Measurements from ENCODE around the gene EMC10.

Gene EMC10

DNA sequence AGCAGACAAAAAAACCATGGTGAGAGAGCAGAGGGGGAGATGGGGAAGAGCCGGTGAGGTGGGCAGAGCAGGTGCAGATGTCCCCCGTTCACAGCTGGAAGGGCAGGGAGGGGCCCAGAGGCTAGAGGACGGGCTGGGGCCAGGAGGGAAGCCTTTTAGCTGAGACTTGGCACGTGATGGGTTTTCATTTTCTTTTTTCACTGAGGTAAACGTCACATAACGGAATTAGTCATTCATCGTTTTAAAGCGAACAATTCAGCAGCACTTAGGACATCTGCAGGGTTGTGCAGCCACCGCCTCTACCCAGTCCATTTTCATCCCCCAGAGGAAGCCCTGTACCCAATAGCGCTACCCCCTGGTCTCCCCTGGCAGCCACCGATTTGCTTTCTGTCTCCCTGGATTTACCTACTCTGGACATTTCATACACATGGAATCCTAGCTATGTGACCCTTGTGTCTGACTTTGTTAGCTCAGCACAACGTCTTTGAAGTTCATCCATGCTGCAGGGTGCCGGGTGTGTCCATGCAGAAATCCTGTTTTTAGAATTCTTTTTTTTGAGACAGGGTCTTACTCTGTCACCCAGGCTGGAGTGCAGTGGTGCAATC is 16.0 kb upstream of the EMC10 start:
- H3K4me3 ChIP-seq (ENCODE audit: control insufficient read depth, low read depth, low read length): no peak overlapping the region

DNA sequence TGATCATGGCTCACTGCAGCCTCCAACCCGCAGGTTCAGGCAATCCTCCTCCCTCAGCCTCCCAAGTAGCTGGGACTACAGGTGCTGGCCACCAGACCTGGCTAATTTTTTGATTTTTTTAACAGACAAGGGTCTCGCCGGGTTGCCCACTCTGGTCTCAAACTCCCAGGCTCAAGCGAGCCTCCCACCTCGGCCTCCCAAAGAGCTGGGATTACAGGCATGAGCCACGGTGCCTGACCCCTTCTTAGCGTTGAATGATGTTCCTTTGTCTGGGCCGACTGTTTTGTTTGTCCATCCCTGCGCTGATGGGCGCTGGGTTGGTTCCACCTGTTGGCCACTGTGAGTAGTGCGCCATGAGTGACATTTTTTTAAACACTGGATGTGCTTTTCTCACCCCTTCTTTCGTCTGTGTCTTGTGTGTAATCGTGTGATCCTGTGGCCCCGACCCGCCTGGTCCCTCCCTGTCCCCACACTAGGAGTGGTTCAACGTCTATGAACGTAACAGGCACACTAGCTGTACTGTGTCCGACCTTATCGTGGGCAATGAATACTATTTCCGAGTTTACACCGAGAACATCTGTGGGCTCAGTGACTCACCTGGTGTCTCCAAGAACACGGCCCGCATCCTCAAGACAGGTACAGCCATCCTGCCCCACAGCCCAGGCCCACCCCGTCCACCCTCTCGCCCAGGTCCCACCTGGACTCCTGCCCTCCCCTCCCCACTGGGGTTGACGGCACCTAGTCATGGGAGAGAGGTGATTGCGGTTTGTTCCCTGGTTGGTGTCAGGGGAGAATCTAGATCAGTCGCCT is 15.0 kb upstream of the EMC10 start:
- TF ChIP-seq, protein P1, sequence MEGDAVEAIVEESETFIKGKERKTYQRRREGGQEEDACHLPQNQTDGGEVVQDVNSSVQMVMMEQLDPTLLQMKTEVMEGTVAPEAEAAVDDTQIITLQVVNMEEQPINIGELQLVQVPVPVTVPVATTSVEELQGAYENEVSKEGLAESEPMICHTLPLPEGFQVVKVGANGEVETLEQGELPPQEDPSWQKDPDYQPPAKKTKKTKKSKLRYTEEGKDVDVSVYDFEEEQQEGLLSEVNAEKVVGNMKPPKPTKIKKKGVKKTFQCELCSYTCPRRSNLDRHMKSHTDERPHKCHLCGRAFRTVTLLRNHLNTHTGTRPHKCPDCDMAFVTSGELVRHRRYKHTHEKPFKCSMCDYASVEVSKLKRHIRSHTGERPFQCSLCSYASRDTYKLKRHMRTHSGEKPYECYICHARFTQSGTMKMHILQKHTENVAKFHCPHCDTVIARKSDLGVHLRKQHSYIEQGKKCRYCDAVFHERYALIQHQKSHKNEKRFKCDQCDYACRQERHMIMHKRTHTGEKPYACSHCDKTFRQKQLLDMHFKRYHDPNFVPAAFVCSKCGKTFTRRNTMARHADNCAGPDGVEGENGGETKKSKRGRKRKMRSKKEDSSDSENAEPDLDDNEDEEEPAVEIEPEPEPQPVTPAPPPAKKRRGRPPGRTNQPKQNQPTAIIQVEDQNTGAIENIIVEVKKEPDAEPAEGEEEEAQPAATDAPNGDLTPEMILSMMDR (conservative IDR thresholded peaks at IDR 0.05; ENCODE audit: control insufficient read depth, insufficient read depth, low read depth, low read length): peak; percentile 88
- peak; percentile 65 for DNase-seq (ENCODE audit: low read depth)
- H3K4me3 ChIP-seq (ENCODE audit: control insufficient read depth, low read depth, low read length): no peak overlapping the region

More for the DNA sequence above, 16.0 kb upstream of the EMC10 start:
- peak; percentile 53 for DNase-seq (ENCODE audit: low read depth)
- TF ChIP-seq, protein P1 (conservative IDR thresholded peaks at IDR 0.05; ENCODE audit: control insufficient read depth, insufficient read depth, low read depth, low read length): no peak

DNA sequence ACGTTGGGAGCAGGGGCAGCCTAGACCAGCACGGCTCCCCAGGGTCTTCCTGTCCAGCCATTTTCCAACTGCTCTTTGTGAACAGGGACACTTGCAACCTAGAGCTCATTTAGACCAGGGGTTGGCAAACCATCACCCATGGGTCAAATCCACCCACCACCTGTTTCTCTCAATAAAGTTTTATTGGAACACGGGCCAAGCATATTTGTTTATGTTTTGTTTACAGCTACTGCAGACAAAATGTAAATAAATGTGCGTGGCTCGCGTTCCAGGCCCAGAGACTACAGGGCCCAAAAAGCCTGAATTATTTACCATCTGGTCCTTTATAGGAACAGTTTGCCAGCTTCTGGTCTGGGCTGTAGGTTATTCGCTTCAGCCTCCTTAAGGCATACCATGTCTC is 13.3 kb upstream of the EMC10 start:
- no peak for DNase-seq (ENCODE audit: low read depth)
- no peak overlapping the region for H3K4me3 ChIP-seq (ENCODE audit: control insufficient read depth, low read depth, low read length)
- TF ChIP-seq, protein P1 (conservative IDR thresholded peaks at IDR 0.05; ENCODE audit: control insufficient read depth, insufficient read depth, low read depth, low read length): no peak

DNA sequence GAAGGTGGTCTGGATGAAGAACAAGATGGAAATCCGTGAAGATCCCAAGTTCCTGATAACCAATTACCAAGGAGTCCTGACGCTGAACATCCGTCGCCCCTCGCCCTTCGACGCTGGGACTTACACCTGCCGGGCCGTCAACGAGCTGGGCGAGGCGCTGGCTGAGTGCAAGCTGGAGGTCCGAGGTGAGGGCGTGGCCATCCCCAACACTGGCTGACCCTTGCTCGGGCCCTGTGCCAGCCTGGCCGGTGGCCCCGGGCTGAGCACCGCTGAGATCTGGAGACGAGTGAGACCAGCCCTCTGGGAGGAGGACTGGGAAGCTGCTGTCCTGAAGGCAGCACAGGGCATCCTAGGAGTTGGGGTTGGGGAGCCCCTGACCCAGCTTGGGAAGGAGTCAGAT is 12.0 kb upstream of the EMC10 start:
- no peak overlapping the region for H3K4me3 ChIP-seq (ENCODE audit: control insufficient read depth, low read depth, low read length)
- TF ChIP-seq, protein P1 (conservative IDR thresholded peaks at IDR 0.05; ENCODE audit: control insufficient read depth, insufficient read depth, low read depth, low read length): no peak
- DNase-seq (ENCODE audit: low read depth): no peak

DNA sequence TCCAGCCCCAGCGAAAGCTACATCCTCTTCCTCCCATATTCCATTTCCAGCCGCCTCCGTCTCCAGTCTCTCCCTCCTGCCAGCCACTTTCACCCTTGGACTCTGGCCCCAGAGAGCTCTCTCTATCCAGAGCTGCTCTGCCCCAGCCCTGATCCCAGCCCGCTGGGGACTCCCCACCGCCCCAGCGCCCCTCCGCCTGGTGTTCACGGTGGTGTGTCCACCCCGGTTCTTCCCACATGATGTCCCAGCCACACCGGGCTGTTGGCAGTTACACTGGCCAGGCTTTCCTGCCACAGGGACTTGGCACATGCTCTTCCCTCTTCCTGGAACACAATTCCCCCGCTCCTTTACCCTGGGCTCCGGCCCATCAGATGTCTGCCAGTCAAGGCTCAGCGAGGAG is 11.3 kb upstream of the EMC10 start:
- TF ChIP-seq, protein P1 (conservative IDR thresholded peaks at IDR 0.05; ENCODE audit: control insufficient read depth, insufficient read depth, low read depth, low read length): no peak
- no peak overlapping the region for H3K4me3 ChIP-seq (ENCODE audit: control insufficient read depth, low read depth, low read length)
- DNase-seq (ENCODE audit: low read depth): no peak

DNA sequence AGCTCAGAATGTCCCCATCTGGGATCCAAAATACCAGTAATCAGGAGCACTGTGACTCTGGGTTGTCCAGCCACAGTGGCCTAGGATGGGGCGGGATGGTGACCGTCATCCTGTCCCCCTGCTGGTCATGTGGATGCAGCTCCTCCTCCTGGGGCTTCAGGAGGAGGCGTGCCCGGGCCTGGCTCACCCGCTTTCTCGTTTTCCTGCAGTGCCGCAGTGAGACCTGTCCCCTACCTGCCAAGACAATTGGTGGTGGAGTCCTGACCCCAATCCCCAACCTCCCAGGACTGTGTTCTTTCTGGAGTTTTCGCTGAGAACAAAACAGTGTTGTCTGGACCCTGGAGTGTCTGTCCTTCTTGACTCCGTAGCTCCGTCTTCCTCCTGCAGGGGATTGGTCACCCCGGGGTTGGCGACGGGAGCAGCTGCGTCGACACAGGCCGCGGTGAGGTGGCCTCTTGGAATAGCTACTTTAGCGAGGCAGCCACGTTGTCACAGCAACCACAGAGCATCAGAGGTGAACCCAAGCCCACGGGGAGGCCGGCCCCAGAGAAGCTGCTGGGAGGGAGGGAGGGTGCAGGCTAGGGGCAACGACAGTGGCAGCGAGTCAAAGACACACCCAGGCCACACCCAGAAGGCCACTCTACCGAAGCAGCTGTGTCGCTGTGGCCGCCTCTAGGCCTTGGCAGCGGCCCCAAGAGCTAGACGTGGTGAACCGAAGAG is 10.2 kb upstream of the EMC10 start:
- DNase-seq (ENCODE audit: low read depth): no peak
- H3K4me3 ChIP-seq (ENCODE audit: control insufficient read depth, low read depth, low read length): no peak overlapping the region
- TF ChIP-seq, protein P1 (conservative IDR thresholded peaks at IDR 0.05; ENCODE audit: control insufficient read depth, insufficient read depth, low read depth, low read length): no peak
